Measurements from ENCODE around the gene TPCN2.
"Not testable (repeated sequence)": the region's sequence is repeated elsewhere in the genome, so short reads cannot be mapped to it uniquely, and the experiment has no call there.

TPCN2 gene

GRCh38 chr11:69135420-69136363, 87.0 kb downstream of the TPCN2 start:
- peaks cover 0 to 3% of the 10 kb centered on the region in 2 donors for H3K9me3 ChIP-seq (ENCODE audit: control insufficient read depth in 2 of 2, low read length in 2 of 2)
- H3K36me3 ChIP-seq (ENCODE audit: control insufficient read depth in 2 of 2, insufficient read depth in 2 of 2, low read length in 2 of 2), result no peaks in the 10 kb centered on the region
- H3K27ac ChIP-seq (ENCODE audit: low read depth in 2 of 2, low read length in 2 of 2), result no peak overlapping the region
- H3K4me1 ChIP-seq (ENCODE audit: control insufficient read depth in 2 of 2, insufficient read depth in 2 of 2, low read length in 2 of 2), result peaks cover 0 to 6% of the 10 kb centered on the region in 2 donors
- no peak overlapping the region for H3K4me3 ChIP-seq (ENCODE audit: low read length in 2 of 2)
- no peak overlapping the region for H3K9ac ChIP-seq (ENCODE audit: low read depth in 1 of 2, low read length in 2 of 2)
- no peaks in the 10 kb centered on the region for H3K27me3 ChIP-seq (ENCODE audit: control insufficient read depth in 2 of 2, insufficient read depth in 2 of 2, low read length in 2 of 2)

GRCh38 chr11:69136471-69136870, 87.7 kb downstream of the TPCN2 start:
- Histone ChIP-seq H3K9ac (ENCODE audit: low read depth in 1 of 2, low read length in 2 of 2) (no peak overlapping the region), H3K9me3 (ENCODE audit: control insufficient read depth in 2 of 2, low read length in 2 of 2) (peaks cover 0 to 3% of the 10 kb centered on the region in 2 donors), H3K36me3 (ENCODE audit: control insufficient read depth in 2 of 2, insufficient read depth in 2 of 2, low read length in 2 of 2) (no peaks in the 10 kb centered on the region), H3K27ac (ENCODE audit: low read depth in 2 of 2, low read length in 2 of 2) (no peak overlapping the region), H3K27me3 (ENCODE audit: control insufficient read depth in 2 of 2, insufficient read depth in 2 of 2, low read length in 2 of 2) (no peaks in the 10 kb centered on the region), H3K4me1 (ENCODE audit: control insufficient read depth in 2 of 2, insufficient read depth in 2 of 2, low read length in 2 of 2) (peaks cover 0 to 11% of the 10 kb centered on the region in 2 donors), H3K4me3 (ENCODE audit: low read length in 2 of 2) (no peak overlapping the region)

GRCh38 chr11:69137151-69137844, 88.6 kb downstream of the TPCN2 start:
- peaks cover 0 to 3% of the 10 kb centered on the region in 2 donors for H3K9me3 ChIP-seq (ENCODE audit: control insufficient read depth in 2 of 2, low read length in 2 of 2)
- H3K4me1 ChIP-seq (ENCODE audit: control insufficient read depth in 2 of 2, insufficient read depth in 2 of 2, low read length in 2 of 2), result peaks cover 0 to 5% of the 10 kb centered on the region in 2 donors
- no peaks in the 10 kb centered on the region for H3K36me3 ChIP-seq (ENCODE audit: control insufficient read depth in 2 of 2, insufficient read depth in 2 of 2, low read length in 2 of 2)
- H3K4me3 ChIP-seq (ENCODE audit: low read length in 2 of 2), result no peak overlapping the region
- no peaks in the 10 kb centered on the region for H3K27me3 ChIP-seq (ENCODE audit: control insufficient read depth in 2 of 2, insufficient read depth in 2 of 2, low read length in 2 of 2)
- no peak overlapping the region for H3K9ac ChIP-seq (ENCODE audit: low read depth in 1 of 2, low read length in 2 of 2)
- no peak overlapping the region for H3K27ac ChIP-seq (ENCODE audit: low read depth in 2 of 2, low read length in 2 of 2)

GRCh38 chr11:69138265-69138664, 89.5 kb downstream of the TPCN2 start:
- H3K36me3 ChIP-seq (ENCODE audit: control insufficient read depth in 2 of 2, insufficient read depth in 2 of 2, low read length in 2 of 2), result no peaks in the 10 kb centered on the region

GRCh38 chr11:69140161-69140560, 91.4 kb downstream of the TPCN2 start:
- H3K27me3 ChIP-seq (ENCODE audit: control insufficient read depth in 2 of 2, insufficient read depth in 2 of 2, low read length in 2 of 2); H3K4me3 ChIP-seq (ENCODE audit: low read length in 2 of 2); H3K9me3 ChIP-seq (ENCODE audit: control insufficient read depth in 2 of 2, low read length in 2 of 2); H3K9ac ChIP-seq (ENCODE audit: low read depth in 1 of 2, low read length in 2 of 2); H3K4me1 ChIP-seq (ENCODE audit: control insufficient read depth in 2 of 2, insufficient read depth in 2 of 2, low read length in 2 of 2); H3K27ac ChIP-seq (ENCODE audit: low read depth in 2 of 2, low read length in 2 of 2); H3K36me3 ChIP-seq (ENCODE audit: control insufficient read depth in 2 of 2, insufficient read depth in 2 of 2, low read length in 2 of 2): not testable (repeated sequence)

More at GRCh38 chr11:69138265-69138664, 89.5 kb downstream of the TPCN2 start:
- Histone ChIP-seq H3K9ac (ENCODE audit: low read depth in 1 of 2, low read length in 2 of 2) (no peak overlapping the region), H3K9me3 (ENCODE audit: control insufficient read depth in 2 of 2, low read length in 2 of 2) (no peaks in the 10 kb centered on the region), H3K4me1 (ENCODE audit: control insufficient read depth in 2 of 2, insufficient read depth in 2 of 2, low read length in 2 of 2) (peaks cover 0 to 5% of the 10 kb centered on the region in 2 donors), H3K27me3 (ENCODE audit: control insufficient read depth in 2 of 2, insufficient read depth in 2 of 2, low read length in 2 of 2) (no peaks in the 10 kb centered on the region), H3K27ac (ENCODE audit: low read depth in 2 of 2, low read length in 2 of 2) (no peak overlapping the region), H3K4me3 (ENCODE audit: low read length in 2 of 2) (no peak overlapping the region)

GRCh38 chr11:69140635-69141034, 91.9 kb downstream of the TPCN2 start:
- no peak overlapping the region for H3K27ac ChIP-seq (ENCODE audit: low read depth in 2 of 2, low read length in 2 of 2)
- no peak overlapping the region for H3K9ac ChIP-seq (ENCODE audit: low read depth in 1 of 2, low read length in 2 of 2)
- H3K4me3 ChIP-seq (ENCODE audit: low read length in 2 of 2), result no peak overlapping the region
- peaks cover 0 to 5% of the 10 kb centered on the region in 2 donors for H3K4me1 ChIP-seq (ENCODE audit: control insufficient read depth in 2 of 2, insufficient read depth in 2 of 2, low read length in 2 of 2)
- H3K27me3 ChIP-seq (ENCODE audit: control insufficient read depth in 2 of 2, insufficient read depth in 2 of 2, low read length in 2 of 2), result no peaks in the 10 kb centered on the region
- H3K36me3 ChIP-seq (ENCODE audit: control insufficient read depth in 2 of 2, insufficient read depth in 2 of 2, low read length in 2 of 2), result no peaks in the 10 kb centered on the region
- H3K9me3 ChIP-seq (ENCODE audit: control insufficient read depth in 2 of 2, low read length in 2 of 2), result no peaks in the 10 kb centered on the region

- H3K9ac ChIP-seq (ENCODE audit: low read depth in 1 of 2, low read length in 2 of 2), result no peak overlapping the region
- H3K27me3 ChIP-seq (ENCODE audit: control insufficient read depth in 2 of 2, insufficient read depth in 2 of 2, low read length in 2 of 2), result no peaks in the 10 kb centered on the region
- no peaks in the 10 kb centered on the region for H3K9me3 ChIP-seq (ENCODE audit: control insufficient read depth in 2 of 2, low read length in 2 of 2)
- H3K4me1 ChIP-seq (ENCODE audit: control insufficient read depth in 2 of 2, insufficient read depth in 2 of 2, low read length in 2 of 2), result peaks cover 0 to 5% of the 10 kb centered on the region in 2 donors
- no peak overlapping the region for H3K4me3 ChIP-seq (ENCODE audit: low read length in 2 of 2)
- no peaks in the 10 kb centered on the region for H3K36me3 ChIP-seq (ENCODE audit: control insufficient read depth in 2 of 2, insufficient read depth in 2 of 2, low read length in 2 of 2)
- H3K27ac ChIP-seq (ENCODE audit: low read depth in 2 of 2, low read length in 2 of 2), result no peak overlapping the region
Observed at GRCh38 chr11:69141742-69142141, 93.0 kb downstream of the TPCN2 start.

GRCh38 chr11:69142895-69143294, 94.2 kb downstream of the TPCN2 start:
- Histone ChIP-seq H3K36me3 (ENCODE audit: control insufficient read depth in 2 of 2, insufficient read depth in 2 of 2, low read length in 2 of 2) (no peaks in the 10 kb centered on the region), H3K4me3 (ENCODE audit: low read length in 2 of 2) (no peak overlapping the region), H3K9ac (ENCODE audit: low read depth in 1 of 2, low read length in 2 of 2) (no peak overlapping the region), H3K4me1 (ENCODE audit: control insufficient read depth in 2 of 2, insufficient read depth in 2 of 2, low read length in 2 of 2) (peaks cover 0 to 5% of the 10 kb centered on the region in 2 donors), H3K27ac (ENCODE audit: low read depth in 2 of 2, low read length in 2 of 2) (no peak overlapping the region), H3K9me3 (ENCODE audit: control insufficient read depth in 2 of 2, low read length in 2 of 2) (no peaks in the 10 kb centered on the region), H3K27me3 (ENCODE audit: control insufficient read depth in 2 of 2, insufficient read depth in 2 of 2, low read length in 2 of 2) (no peaks in the 10 kb centered on the region)

- no peaks in the 10 kb centered on the region for H3K27me3 ChIP-seq (ENCODE audit: control insufficient read depth in 2 of 2, insufficient read depth in 2 of 2, low read length in 2 of 2)
- no peak overlapping the region for H3K4me3 ChIP-seq (ENCODE audit: low read length in 2 of 2)
- no peak overlapping the region for H3K9ac ChIP-seq (ENCODE audit: low read depth in 1 of 2, low read length in 2 of 2)
- no peaks in the 10 kb centered on the region for H3K36me3 ChIP-seq (ENCODE audit: control insufficient read depth in 2 of 2, insufficient read depth in 2 of 2, low read length in 2 of 2)
- H3K27ac ChIP-seq (ENCODE audit: low read depth in 2 of 2, low read length in 2 of 2), result no peak overlapping the region
- peaks cover 0 to 5% of the 10 kb centered on the region in 2 donors for H3K4me1 ChIP-seq (ENCODE audit: control insufficient read depth in 2 of 2, insufficient read depth in 2 of 2, low read length in 2 of 2)
- no peaks in the 10 kb centered on the region for H3K9me3 ChIP-seq (ENCODE audit: control insufficient read depth in 2 of 2, low read length in 2 of 2)
Observed at GRCh38 chr11:69144316-69145049, 95.8 kb downstream of the TPCN2 start.

GRCh38 chr11:69145050-69145380, 96.3 kb downstream of the TPCN2 start:
- H3K4me3 ChIP-seq (ENCODE audit: low read length in 2 of 2), result no peak overlapping the region
- no peaks in the 10 kb centered on the region for H3K27me3 ChIP-seq (ENCODE audit: control insufficient read depth in 2 of 2, insufficient read depth in 2 of 2, low read length in 2 of 2)
- H3K9me3 ChIP-seq (ENCODE audit: control insufficient read depth in 2 of 2, low read length in 2 of 2), result no peaks in the 10 kb centered on the region
- no peaks in the 10 kb centered on the region for H3K36me3 ChIP-seq (ENCODE audit: control insufficient read depth in 2 of 2, insufficient read depth in 2 of 2, low read length in 2 of 2)
- H3K9ac ChIP-seq (ENCODE audit: low read depth in 1 of 2, low read length in 2 of 2), result no peak overlapping the region
- H3K4me1 ChIP-seq (ENCODE audit: control insufficient read depth in 2 of 2, insufficient read depth in 2 of 2, low read length in 2 of 2), result peaks cover 0 to 5% of the 10 kb centered on the region in 2 donors
- no peak overlapping the region for H3K27ac ChIP-seq (ENCODE audit: low read depth in 2 of 2, low read length in 2 of 2)

Data from mucosa of rectum (tissue), 2 donors.